Neural crest cell (in vitro differentiated cells): Measurements from ENCODE around the gene TSC22D3. TPM values are rescaled to one million over a fixed set of nuclear protein-coding genes. Genes with fewer than 3 reads are reported as not detected.

ENCODE experiments used
- DNase-seq: peaks from one replicate; pipeline ENCODE4 v3.0.0; 2021; ENCODE audit warnings: low read depth, mixed read lengths, low spot score
- H3K27ac Mint-ChIP-seq: one replicate; pipeline ENCODE4 v1.8.0; 2021; ENCODE audit warnings: mild to moderate bottlenecking, mixed read lengths; ENCODE audit not compliant: unreplicated experiment
- H3K27me3 Mint-ChIP-seq: 2 replicates; pipeline ENCODE4 v1.8.0; 2021; ENCODE audit warnings: low read depth, mild to moderate bottlenecking, mixed read lengths
- H3K36me3 Mint-ChIP-seq: 2 replicates; pipeline ENCODE4 v1.8.0; 2021; ENCODE audit warnings: low read depth, mild to moderate bottlenecking, mixed read lengths
- H3K4me1 Mint-ChIP-seq: 2 replicates; pipeline ENCODE4 v1.8.0; 2021; ENCODE audit warnings: mixed read lengths
- H3K4me3 Mint-ChIP-seq: one replicate; pipeline ENCODE4 v1.8.0; 2021; ENCODE audit warnings: mild to moderate bottlenecking, mixed read lengths
- H3K9me3 Mint-ChIP-seq: 2 replicates; pipeline ENCODE4 v1.8.0; 2021; ENCODE audit warnings: mixed read lengths
- CTCF ChIP-seq: fragments of 200-600 bp; sonication (generic); conservative IDR thresholded peaks from 2 replicates; pipeline ENCODE4 v1.5.0; 2021; ENCODE audit warnings: antibody characterized with exemption, mild to moderate bottlenecking
- total RNA-seq: library from RNA; stranded (reverse); gene quantifications from 2 replicates; pipeline ENCODE4 v1.2.1, GENCODE V29; 2021

The TSC22D3 gene
- total RNA-seq, 1 donor from 2014 or later = 22.3 TPM

GRCh38 chrX:107750263-107750662, 25.3 kb downstream of the TSC22D3 start:
- Mint-ChIP-seq H3K36me3 (no peaks in the 10 kb centered on the region), H3K27me3 (no peaks in the 10 kb centered on the region), H3K27ac (no peak overlapping the region)

GRCh38 chrX:107748506-107748905, 27.1 kb downstream of the TSC22D3 start:
- H3K36me3 Mint-ChIP-seq = no peaks in the 10 kb centered on the region
- H3K27ac Mint-ChIP-seq = no peak overlapping the region
- H3K9me3 Mint-ChIP-seq = peaks cover 4% of the 10 kb centered on the region

More at GRCh38 chrX:107750263-107750662, 25.3 kb downstream of the TSC22D3 start:
- H3K4me1 Mint-ChIP-seq = peaks cover 10% of the 10 kb centered on the region
- TF ChIP-seq CTCF = no peak
- H3K4me3 Mint-ChIP-seq = no peak overlapping the region
- H3K9me3 Mint-ChIP-seq = peaks cover 4% of the 10 kb centered on the region
- DNase-seq = no peak

GRCh38 chrX:107747596-107748161, 27.9 kb downstream of the TSC22D3 start:
- DNase-seq = no peak
- Mint-ChIP-seq H3K4me1 (peaks cover 10% of the 10 kb centered on the region), H3K4me3 (no peak overlapping the region), H3K36me3 (no peaks in the 10 kb centered on the region), H3K9me3 (peaks cover 4% of the 10 kb centered on the region), H3K27me3 (no peaks in the 10 kb centered on the region), H3K27ac (no peak overlapping the region)
- TF ChIP-seq CTCF = no peak

More at GRCh38 chrX:107748506-107748905, 27.1 kb downstream of the TSC22D3 start:
- peaks cover 10% of the 10 kb centered on the region for H3K4me1 Mint-ChIP-seq
- no peaks in the 10 kb centered on the region for H3K27me3 Mint-ChIP-seq
- no peak for TF ChIP-seq CTCF
- no peak for DNase-seq
- H3K4me3 Mint-ChIP-seq = no peak overlapping the region

GRCh38 chrX:107744868-107745267, 30.7 kb downstream of the TSC22D3 start:
- Mint-ChIP-seq H3K27me3 (no peaks in the 10 kb centered on the region), H3K27ac (no peak overlapping the region), H3K36me3 (no peaks in the 10 kb centered on the region), H3K9me3 (peaks cover 4% of the 10 kb centered on the region), H3K4me3 (no peak overlapping the region), H3K4me1 (peaks cover 17% of the 10 kb centered on the region)
- TF ChIP-seq CTCF = no peak
- DNase-seq = no peak

- DNase-seq = no peak
- H3K27ac Mint-ChIP-seq = no peak overlapping the region
- H3K4me1 Mint-ChIP-seq = peaks cover 17% of the 10 kb centered on the region
- H3K36me3 Mint-ChIP-seq = no peaks in the 10 kb centered on the region
- no peak for TF ChIP-seq CTCF
- H3K9me3 Mint-ChIP-seq = peaks cover 4% of the 10 kb centered on the region
- H3K27me3 Mint-ChIP-seq = no peaks in the 10 kb centered on the region
- H3K4me3 Mint-ChIP-seq = no peak overlapping the region
Observed at GRCh38 chrX:107743995-107744394, 31.6 kb downstream of the TSC22D3 start.
